Measurements from ENCODE around the gene NFX1.

- no peak for TF ChIP-seq POLR2A (IDR thresholded peaks at IDR 0.05)
- TF ChIP-seq, protein P1, sequence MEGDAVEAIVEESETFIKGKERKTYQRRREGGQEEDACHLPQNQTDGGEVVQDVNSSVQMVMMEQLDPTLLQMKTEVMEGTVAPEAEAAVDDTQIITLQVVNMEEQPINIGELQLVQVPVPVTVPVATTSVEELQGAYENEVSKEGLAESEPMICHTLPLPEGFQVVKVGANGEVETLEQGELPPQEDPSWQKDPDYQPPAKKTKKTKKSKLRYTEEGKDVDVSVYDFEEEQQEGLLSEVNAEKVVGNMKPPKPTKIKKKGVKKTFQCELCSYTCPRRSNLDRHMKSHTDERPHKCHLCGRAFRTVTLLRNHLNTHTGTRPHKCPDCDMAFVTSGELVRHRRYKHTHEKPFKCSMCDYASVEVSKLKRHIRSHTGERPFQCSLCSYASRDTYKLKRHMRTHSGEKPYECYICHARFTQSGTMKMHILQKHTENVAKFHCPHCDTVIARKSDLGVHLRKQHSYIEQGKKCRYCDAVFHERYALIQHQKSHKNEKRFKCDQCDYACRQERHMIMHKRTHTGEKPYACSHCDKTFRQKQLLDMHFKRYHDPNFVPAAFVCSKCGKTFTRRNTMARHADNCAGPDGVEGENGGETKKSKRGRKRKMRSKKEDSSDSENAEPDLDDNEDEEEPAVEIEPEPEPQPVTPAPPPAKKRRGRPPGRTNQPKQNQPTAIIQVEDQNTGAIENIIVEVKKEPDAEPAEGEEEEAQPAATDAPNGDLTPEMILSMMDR (IDR thresholded peaks at IDR 0.05), result peak; percentile 58 to 90 (median 82)
Measured at GRCh38 chr9:33374634-33375237, 84.4 kb downstream of the NFX1 start.

Data from thyroid gland (tissue), 4 donors.